Measurements from ENCODE around the gene KRTAP12-1. TPM values are rescaled to one million over a fixed set of nuclear protein-coding genes. Genes with fewer than 3 reads are reported as not detected.
"Not testable (repeated sequence)": the region's sequence is repeated elsewhere in the genome, so short reads cannot be mapped to it uniquely, and the experiment has no call there.

The KRTAP12-1 gene
- total RNA-seq, 2 experiments from 2014 or later = not detected

- Mint-ChIP-seq H3K27ac (no peak overlapping the region), H3K9me3 (no peaks in the 10 kb centered on the region), H3K4me3 (no peak overlapping the region), H3K4me1 (peaks cover 10% of the 10 kb centered on the region), H3K36me3 (ENCODE audit: low read depth) (no peaks in the 10 kb centered on the region), H3K27me3 (peaks cover 18% of the 10 kb centered on the region)
- CTCF ChIA-PET = no interaction called here
- DNase-seq = no peak
- POLR2A ChIA-PET = no interaction called here
Measured at GRCh38 chr21:44686000-44686781, 4.2 kb upstream of the KRTAP12-1 start.

- peaks cover 10% of the 10 kb centered on the region for H3K4me1 Mint-ChIP-seq
- H3K9me3 Mint-ChIP-seq; H3K4me3 Mint-ChIP-seq; DNase-seq; H3K27ac Mint-ChIP-seq; H3K36me3 Mint-ChIP-seq (ENCODE audit: low read depth); CTCF ChIA-PET: not testable (repeated sequence)
- POLR2A ChIA-PET = interaction anchor here (0.5 kb wide), 1 partner anchor 11 kb away, joined by 3 read pairs; no protein-coding TSS in a partner anchor
- H3K27me3 Mint-ChIP-seq = peaks cover 15% of the 10 kb centered on the region
Measured at GRCh38 chr21:44685050-44685449, 3.1 kb upstream of the KRTAP12-1 start.

- no peak overlapping the region for H3K4me3 Mint-ChIP-seq
- H3K27ac Mint-ChIP-seq = no peak overlapping the region
- no peaks in the 10 kb centered on the region for H3K9me3 Mint-ChIP-seq
- no peak for DNase-seq
- H3K36me3 Mint-ChIP-seq (ENCODE audit: low read depth) = no peaks in the 10 kb centered on the region
- H3K4me1 Mint-ChIP-seq = peaks cover 10% of the 10 kb centered on the region
- CTCF ChIA-PET = no interaction called here
- H3K27me3 Mint-ChIP-seq = peaks cover 18% of the 10 kb centered on the region
- POLR2A ChIA-PET = interaction anchor here (0.5 kb wide), 1 partner anchor 10 kb away, joined by 3 read pairs; no protein-coding TSS in a partner anchor
Measured at GRCh38 chr21:44684483-44684882, 2.5 kb upstream of the KRTAP12-1 start.

GRCh38 chr21:44684077-44684476 is 2.1 kb upstream of the KRTAP12-1 start:
- ChIA-PET POLR2A (no interaction called here), CTCF (no interaction called here)
- Mint-ChIP-seq H3K4me1 (peaks cover 10% of the 10 kb centered on the region), H3K27ac (no peak overlapping the region), H3K27me3 (peaks cover 21% of the 10 kb centered on the region), H3K9me3 (no peaks in the 10 kb centered on the region), H3K36me3 (ENCODE audit: low read depth) (no peaks in the 10 kb centered on the region), H3K4me3 (no peak overlapping the region)
- no peak for DNase-seq

GRCh38 chr21:44682580-44683151 is 703 bp upstream of the KRTAP12-1 start:
- POLR2A ChIA-PET = no interaction called here
- Mint-ChIP-seq H3K9me3 (no peaks in the 10 kb centered on the region), H3K4me1 (peaks cover 10% of the 10 kb centered on the region), H3K4me3 (no peak overlapping the region), H3K36me3 (ENCODE audit: low read depth) (no peaks in the 10 kb centered on the region), H3K27ac (no peak overlapping the region), H3K27me3 (peaks cover 20% of the 10 kb centered on the region)
- DNase-seq = no peak
- CTCF ChIA-PET = no interaction called here

GRCh38 chr21:44681152-44681551 is 811 bp downstream of the KRTAP12-1 start:
- H3K36me3 Mint-ChIP-seq (ENCODE audit: low read depth) = no peaks in the 10 kb centered on the region
- ChIA-PET POLR2A (no interaction called here), CTCF (no interaction called here)
- H3K9me3 Mint-ChIP-seq = no peaks in the 10 kb centered on the region
- peaks cover 4% of the 10 kb centered on the region for H3K4me1 Mint-ChIP-seq
- H3K4me3 Mint-ChIP-seq = no peak overlapping the region
- peaks cover 21% of the 10 kb centered on the region for H3K27me3 Mint-ChIP-seq
- H3K27ac Mint-ChIP-seq = no peak overlapping the region
- no peak for DNase-seq

GRCh38 chr21:44677881-44678280 is 4.1 kb downstream of the KRTAP12-1 start:
- POLR2A ChIA-PET = no interaction called here
- no peak for DNase-seq
- CTCF ChIA-PET = no interaction called here
- Mint-ChIP-seq H3K36me3 (ENCODE audit: low read depth) (peaks cover 1% of the 10 kb centered on the region), H3K4me3 (no peak overlapping the region), H3K4me1 (no peaks in the 10 kb centered on the region), H3K9me3 (peaks cover 7% of the 10 kb centered on the region), H3K27me3 (peaks cover 27% of the 10 kb centered on the region), H3K27ac (no peak overlapping the region)

- Mint-ChIP-seq H3K9me3 (peaks cover 30% of the 10 kb centered on the region), H3K36me3 (ENCODE audit: low read depth) (peaks cover 12% of the 10 kb centered on the region), H3K4me3 (no peak overlapping the region), H3K27me3 (peaks cover 38% of the 10 kb centered on the region), H3K4me1 (no peaks in the 10 kb centered on the region), H3K27ac (no peak overlapping the region)
- ChIA-PET CTCF (no interaction called here), POLR2A (no interaction called here)
- no peak for DNase-seq
Measured at GRCh38 chr21:44671911-44672310, 10.1 kb downstream of the KRTAP12-1 start.

GRCh38 chr21:44670642-44671432 is 11.1 kb downstream of the KRTAP12-1 start:
- no peak for DNase-seq
- peaks cover 38% of the 10 kb centered on the region for H3K27me3 Mint-ChIP-seq
- ChIA-PET POLR2A (interaction anchor here (1.6 kb wide), 1 partner anchor 13 kb away, joined by 4 read pairs; the partner anchor contains the start of gene KRTAP12-3), CTCF (no interaction called here)
- H3K9me3 Mint-ChIP-seq = peaks cover 29% of the 10 kb centered on the region
- H3K4me1 Mint-ChIP-seq = no peaks in the 10 kb centered on the region
- no peak overlapping the region for H3K27ac Mint-ChIP-seq
- no peak overlapping the region for H3K4me3 Mint-ChIP-seq
- H3K36me3 Mint-ChIP-seq (ENCODE audit: low read depth) = peaks cover 12% of the 10 kb centered on the region

- peaks cover 40% of the 10 kb centered on the region for H3K27me3 Mint-ChIP-seq
- ChIA-PET POLR2A (no interaction called here), CTCF (no interaction called here)
- H3K27ac Mint-ChIP-seq = no peak overlapping the region
- H3K4me1 Mint-ChIP-seq = no peaks in the 10 kb centered on the region
- no peak for DNase-seq
- H3K4me3 Mint-ChIP-seq = no peak overlapping the region
- peaks cover 12% of the 10 kb centered on the region for H3K36me3 Mint-ChIP-seq (ENCODE audit: low read depth)
- peaks cover 29% of the 10 kb centered on the region for H3K9me3 Mint-ChIP-seq
Measured at GRCh38 chr21:44667612-44668011, 14.4 kb downstream of the KRTAP12-1 start.

- no peak within 1 kb of the TSS for H3K27ac Mint-ChIP-seq
- ChIA-PET CTCF (no interaction called here), POLR2A (no interaction called here)
- DNase-seq = no peak
- H3K4me1 Mint-ChIP-seq = no peaks in the 10 kb centered on the region
- H3K36me3 Mint-ChIP-seq (ENCODE audit: low read depth) = peaks cover 11% of the 10 kb centered on the region
- H3K4me3 Mint-ChIP-seq = no peak within 1 kb of the TSS
- peaks cover 46% of the 10 kb centered on the region for H3K27me3 Mint-ChIP-seq
- H3K9me3 Mint-ChIP-seq = peaks cover 23% of the 10 kb centered on the region
Measured at GRCh38 chr21:44666401-44667320, 15.3 kb downstream of the KRTAP12-1 start, which contains the start of gene KRTAP12-2. Gene KRTAP12-2 (minus strand): TSS chr21:44666927. CDS start chr21:44666886, 41 bp downstream.

- ChIA-PET POLR2A (no interaction called here), CTCF (no interaction called here)
- Mint-ChIP-seq H3K27ac (no peak overlapping the region), H3K4me3 (no peak overlapping the region), H3K4me1 (peaks cover 4% of the 10 kb centered on the region), H3K27me3 (peaks cover 41% of the 10 kb centered on the region), H3K9me3 (peaks cover 19% of the 10 kb centered on the region), H3K36me3 (ENCODE audit: low read depth) (peaks cover 16% of the 10 kb centered on the region)
- DNase-seq = no peak
Measured at GRCh38 chr21:44664691-44665090, 17.3 kb downstream of the KRTAP12-1 start.
